Measurements from ENCODE around the gene WFDC5.

WFDC5 gene

DNA sequence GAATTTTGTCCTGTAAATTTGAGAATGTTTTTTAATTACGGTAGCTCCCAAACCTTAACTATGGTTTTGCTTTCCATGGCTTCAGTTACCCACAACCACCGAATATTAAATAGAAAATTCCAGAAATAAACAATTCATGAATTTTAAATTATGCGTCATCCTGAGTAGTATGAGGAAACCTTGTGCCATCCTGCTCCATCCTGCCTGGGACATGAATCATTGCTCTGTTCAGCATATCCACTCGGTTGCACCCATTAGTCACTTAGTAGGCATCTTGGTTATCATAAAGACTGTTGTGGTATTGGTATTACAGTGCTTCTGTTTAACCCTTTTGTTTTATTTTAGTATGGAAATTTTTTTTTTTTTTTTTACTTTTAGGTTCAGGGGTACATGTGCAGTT, 53.7 kb downstream of the WFDC5 start:
- Histone ChIP-seq H3K4me1 (ENCODE audit: control insufficient read depth, insufficient read depth, low read length) (peaks cover 9% of the 10 kb centered on the region), H3K4me3 (ENCODE audit: low read length) (no peak overlapping the region), H3K9ac (ENCODE audit: low read length) (no peak overlapping the region), H3K9me3 (ENCODE audit: control insufficient read depth, low read length) (no peaks in the 10 kb centered on the region), H3K36me3 (ENCODE audit: control insufficient read depth, insufficient read depth, low read length) (no peaks in the 10 kb centered on the region), H3K27me3 (ENCODE audit: control insufficient read depth, insufficient read depth, low read length) (no peaks in the 10 kb centered on the region)

DNA sequence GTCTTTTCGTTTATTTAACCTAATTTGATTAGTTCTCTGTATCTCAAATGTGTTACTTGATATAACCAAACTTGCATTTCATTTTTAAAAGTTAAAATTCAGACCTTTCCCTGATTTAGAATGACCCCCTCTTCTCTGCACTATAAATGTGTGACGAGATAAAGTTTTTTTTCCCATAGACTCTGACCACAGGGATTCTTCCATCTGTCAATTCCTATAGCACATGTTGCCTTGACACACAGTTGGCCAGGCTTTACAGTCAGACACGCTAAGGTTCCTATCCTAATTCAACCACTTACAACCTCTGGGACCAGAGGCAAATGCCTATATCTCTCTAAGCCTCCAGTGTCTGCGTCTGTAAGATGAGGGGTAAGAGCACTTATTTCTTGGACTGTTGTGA, 54.7 kb downstream of the WFDC5 start:
- Histone ChIP-seq H3K36me3 (ENCODE audit: control insufficient read depth, insufficient read depth, low read length) (no peaks in the 10 kb centered on the region), H3K9me3 (ENCODE audit: control insufficient read depth, low read length) (no peaks in the 10 kb centered on the region), H3K4me3 (ENCODE audit: low read length) (no peak overlapping the region), H3K4me1 (ENCODE audit: control insufficient read depth, insufficient read depth, low read length) (peaks cover 10% of the 10 kb centered on the region), H3K9ac (ENCODE audit: low read length) (no peak overlapping the region), H3K27me3 (ENCODE audit: control insufficient read depth, insufficient read depth, low read length) (no peaks in the 10 kb centered on the region)
